LNCAP (cell line): ENCODE measurements around the gene IL13.

Source experiments
- CTCF ChIP-seq: fragments of 450-650 bp; IDR thresholded peaks from 2 replicates; pipeline ENCODE4 v1.5.1; 2017; ENCODE audit warnings: mild to moderate bottlenecking

The IL13 gene

GRCh38 chr5:132669966-132670882 lies 12.3 kb downstream of the IL13 start:
- no peak for TF ChIP-seq CTCF

- no peak for TF ChIP-seq CTCF
Observed at GRCh38 chr5:132671000-132671399, 13.0 kb downstream of the IL13 start.

GRCh38 chr5:132673488-132673887 lies 15.5 kb downstream of the IL13 start:
- no peak for TF ChIP-seq CTCF

GRCh38 chr5:132673939-132674630 lies 16.1 kb downstream of the IL13 start, which contains the start of gene IL4:
Gene IL4 (plus strand): TSS chr5:132673989. CDS start chr5:132674051, 62 bp downstream.
- no peak for TF ChIP-seq CTCF

- no peak for TF ChIP-seq CTCF
Observed at GRCh38 chr5:132674671-132675506, 16.9 kb downstream of the IL13 start.

GRCh38 chr5:132675936-132676689 lies 18.1 kb downstream of the IL13 start:
- no peak for TF ChIP-seq CTCF
